OCI-M2 (cell line): Measurements from ENCODE around the gene DENND1A.
"Not testable (repeated sequence)": the region's sequence is repeated elsewhere in the genome, so short reads cannot be mapped to it uniquely, and the experiment has no call there.

Experiments
- DNase-seq: peaks from one replicate; lab custom pipeline; 2025; ENCODE audit not compliant: unreplicated experiment; lab: John Stamatoyannopoulos, UW

The DENND1A gene

GRCh38 chr9:123447934-123448646, 481.8 kb downstream of the DENND1A start:
- no peak for DNase-seq

GRCh38 chr9:123445981-123446610, 483.8 kb downstream of the DENND1A start:
- DNase-seq = no peak

GRCh38 chr9:123445116-123445515, 484.8 kb downstream of the DENND1A start:
- DNase-seq = no peak

GRCh38 chr9:123441769-123442168, 488.2 kb downstream of the DENND1A start:
- DNase-seq = no peak

DNA sequence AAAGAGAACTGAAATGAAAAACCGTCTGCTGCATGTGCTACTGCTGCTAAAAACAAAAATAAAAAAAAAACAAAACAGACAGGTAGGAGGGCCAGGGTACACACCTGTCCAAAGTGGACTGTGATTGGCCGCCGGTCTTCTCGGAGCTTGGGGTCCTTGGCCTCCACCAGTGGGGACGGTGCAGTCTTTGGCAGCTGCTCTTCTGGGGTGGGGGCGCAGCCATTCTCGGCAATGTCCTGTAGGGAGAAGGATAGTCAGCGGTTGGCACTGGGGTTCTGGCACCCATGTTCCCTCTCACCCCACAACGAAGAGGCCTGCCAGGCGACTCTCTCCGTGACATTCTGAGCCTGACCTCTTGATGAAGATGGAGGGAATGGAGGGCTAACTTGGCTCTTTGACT, 489.7 kb downstream of the DENND1A start:
- DNase-seq = no peak

- DNase-seq = no peak
Observed at GRCh38 chr9:123438821-123439220, 491.1 kb downstream of the DENND1A start.

DNA sequence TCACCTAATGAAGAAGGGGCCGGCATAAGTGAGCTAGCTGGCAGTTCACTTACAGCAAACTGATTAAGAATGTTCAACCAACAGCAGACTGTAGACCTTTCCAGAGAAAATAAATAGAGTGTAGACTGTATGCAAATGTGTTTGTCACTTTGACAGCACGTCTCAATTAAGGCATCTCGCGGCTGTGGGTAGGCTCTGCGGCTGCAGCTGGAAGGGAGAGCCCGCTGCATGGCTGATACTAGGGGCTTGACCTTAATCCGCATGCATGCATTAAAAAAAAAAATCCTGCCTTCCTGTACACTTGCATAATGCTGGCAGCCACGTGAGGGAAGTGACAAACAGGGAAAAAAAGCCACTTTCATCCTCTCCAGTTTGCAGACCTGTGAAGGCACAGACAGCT, 491.6 kb downstream of the DENND1A start:
- no peak for DNase-seq

GRCh38 chr9:123437201-123437600, 492.7 kb downstream of the DENND1A start:
- no peak for DNase-seq

DNA sequence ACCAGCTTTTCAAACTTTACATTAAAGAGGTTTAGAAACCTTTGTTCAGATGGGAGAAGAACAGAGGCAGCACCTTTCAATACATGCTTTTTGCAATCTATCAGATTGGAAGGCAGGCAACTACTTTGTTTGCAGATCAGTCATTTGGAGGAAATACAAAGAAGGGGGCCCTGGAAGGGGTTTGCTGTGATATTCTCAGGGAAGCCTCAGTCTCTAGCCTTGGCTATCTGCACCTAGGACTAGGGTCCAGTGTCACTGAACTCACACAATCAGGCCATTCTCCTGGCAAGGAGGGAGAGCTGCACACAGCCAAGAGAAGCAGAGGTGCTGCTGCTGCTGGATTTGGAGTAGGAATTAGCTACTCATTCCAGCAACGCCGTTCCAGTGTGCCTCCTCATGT, 494.5 kb downstream of the DENND1A start:
- no peak for DNase-seq

DNA sequence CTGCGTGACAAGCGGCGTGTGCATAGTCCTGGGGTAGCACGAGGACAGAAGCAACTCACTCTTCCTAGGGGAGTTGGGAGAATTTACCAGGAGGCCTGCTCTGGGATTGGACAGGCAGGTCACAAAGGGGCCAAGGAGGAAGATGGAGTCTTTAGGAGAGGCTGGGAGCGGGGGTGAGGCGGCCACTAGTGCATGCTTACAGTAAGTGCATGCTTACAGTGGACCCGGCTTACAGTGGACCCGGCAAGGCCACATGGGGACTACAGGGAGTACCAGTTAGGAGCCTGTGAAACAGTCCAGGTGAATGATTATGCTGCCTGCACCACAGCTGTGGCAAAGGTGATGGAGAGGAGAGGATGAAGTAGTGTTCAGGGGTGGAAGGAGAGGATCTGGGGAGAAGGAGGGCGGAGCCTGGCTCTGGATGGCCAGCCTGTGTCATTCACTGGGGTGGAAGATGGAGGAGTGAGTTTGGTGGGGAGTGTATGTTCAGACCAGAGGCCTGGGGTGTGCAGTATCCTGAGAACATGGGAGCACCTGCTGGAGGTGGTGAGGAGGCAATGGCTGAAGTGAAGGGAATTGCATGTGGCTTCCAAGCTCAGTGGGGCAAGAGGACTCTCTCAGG, 495.2 kb downstream of the DENND1A start:
- DNase-seq = no peak

DNA sequence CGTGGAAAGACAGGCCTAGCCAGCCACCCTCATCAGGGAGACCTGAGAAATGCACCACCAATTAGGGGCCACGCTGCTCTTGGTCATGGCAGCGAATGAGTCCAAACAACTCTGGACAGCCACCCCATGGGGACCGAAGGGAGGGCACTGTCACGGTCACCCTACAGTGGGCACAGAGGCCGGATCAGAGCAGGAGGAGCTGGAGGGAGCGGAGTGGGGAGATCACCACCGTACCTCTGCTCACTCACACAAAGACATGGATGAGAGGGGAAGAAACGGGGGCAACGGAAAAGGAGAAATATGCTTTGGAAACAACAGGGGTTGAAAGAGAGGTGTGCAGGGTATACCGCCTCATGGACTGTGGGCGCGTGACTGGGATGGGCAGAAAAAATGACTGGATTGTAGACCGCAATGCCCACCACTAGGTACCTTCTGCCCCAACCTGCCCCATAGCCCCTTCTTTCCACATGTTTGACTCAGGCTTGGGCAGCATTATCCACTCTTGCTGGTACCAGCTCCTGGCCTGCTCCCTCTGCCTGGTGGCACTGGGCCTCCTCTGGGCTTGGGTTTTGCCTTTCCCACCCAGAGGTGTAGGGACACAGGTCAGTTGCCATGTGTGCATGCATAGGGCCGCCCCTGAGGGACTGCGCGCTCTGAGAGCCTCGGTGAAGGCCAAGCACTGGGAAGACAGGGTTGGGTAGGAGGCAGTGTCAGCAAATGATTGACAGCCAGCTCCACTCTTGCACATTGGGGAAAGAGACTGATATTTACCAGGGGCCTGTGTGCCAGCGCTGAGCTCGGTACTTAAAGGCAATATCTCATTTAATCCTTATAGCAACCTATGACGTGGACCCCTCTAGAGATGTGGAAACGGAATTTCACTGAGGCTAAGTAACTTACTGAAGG, 497.3 kb downstream of the DENND1A start:
- DNase-seq = no peak

GRCh38 chr9:123431581-123431980, 498.3 kb downstream of the DENND1A start:
- no peak for DNase-seq

DNA sequence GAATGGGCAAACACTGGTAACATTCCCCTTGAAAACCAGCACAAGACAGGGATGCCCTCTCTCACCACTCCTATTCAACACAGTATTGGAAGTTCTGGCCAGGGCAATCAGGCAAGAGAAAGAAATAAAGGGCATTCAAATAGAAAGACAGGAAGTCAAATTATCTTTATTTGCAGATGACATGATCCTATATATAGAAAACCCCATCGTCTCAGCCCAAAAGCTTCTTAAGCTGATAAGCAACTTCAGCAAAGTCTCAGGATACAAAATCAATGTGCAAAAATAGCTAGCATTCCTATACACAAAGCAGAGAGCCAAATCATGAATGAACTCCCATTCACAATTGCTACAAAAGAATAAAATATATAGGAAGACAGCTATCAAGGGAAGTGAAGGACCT, 501.5 kb downstream of the DENND1A start:
- not testable (repeated sequence) for DNase-seq

DNA sequence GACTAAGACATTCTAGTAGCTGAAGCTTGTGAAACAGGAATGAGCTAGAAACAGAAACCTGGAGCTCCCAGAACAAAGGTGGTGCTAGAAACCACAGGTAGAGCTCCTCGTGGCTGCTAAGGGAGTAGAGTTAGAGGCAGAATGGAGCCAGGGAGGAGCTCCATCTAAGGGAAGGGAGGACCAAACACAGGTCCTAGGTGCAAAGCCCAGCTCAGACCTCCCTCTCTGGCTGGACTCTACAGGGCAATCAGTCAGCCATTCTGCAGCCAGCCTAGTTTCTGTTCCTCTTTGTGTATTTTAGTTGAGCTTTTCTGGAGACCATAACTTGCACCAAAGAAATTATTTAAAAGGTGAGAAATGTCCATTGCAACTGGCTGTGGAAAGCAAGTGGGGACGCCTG, 503.5 kb downstream of the DENND1A start:
- DNase-seq = no peak

GRCh38 chr9:123425836-123426365, 504.0 kb downstream of the DENND1A start:
- no peak for DNase-seq

DNA sequence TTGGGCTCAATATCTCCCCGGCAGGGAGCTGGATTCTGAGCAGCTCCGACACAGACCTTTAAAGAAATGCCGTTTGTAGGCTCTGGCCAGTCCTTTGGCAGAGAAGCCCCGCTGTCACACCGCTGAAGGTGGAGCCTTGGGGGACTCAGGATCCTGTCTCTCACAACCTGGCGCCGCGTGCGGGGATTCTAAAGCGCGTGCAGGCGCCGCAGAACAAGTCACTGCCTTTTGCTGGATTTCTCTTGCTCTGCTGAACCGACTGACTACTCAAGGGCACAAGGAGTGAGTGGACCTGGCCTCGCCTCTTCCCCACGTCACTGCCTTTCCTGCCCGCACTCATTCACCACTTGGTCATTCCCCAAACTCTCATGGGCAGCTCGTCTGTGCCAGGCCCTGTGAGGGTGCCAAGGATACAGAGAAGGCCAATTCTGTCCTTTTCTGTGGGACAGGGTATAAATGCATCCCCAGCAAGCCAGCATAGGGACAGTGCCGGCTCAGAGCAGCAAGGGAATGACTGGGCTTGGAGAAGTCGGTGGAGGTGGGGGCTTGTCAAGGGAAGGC, 504.6 kb downstream of the DENND1A start:
- DNase-seq = no peak

- DNase-seq = no peak
Observed at GRCh38 chr9:123424552-123425225, 505.2 kb downstream of the DENND1A start.

GRCh38 chr9:123424131-123424530, 505.8 kb downstream of the DENND1A start:
- DNase-seq = no peak

DNA sequence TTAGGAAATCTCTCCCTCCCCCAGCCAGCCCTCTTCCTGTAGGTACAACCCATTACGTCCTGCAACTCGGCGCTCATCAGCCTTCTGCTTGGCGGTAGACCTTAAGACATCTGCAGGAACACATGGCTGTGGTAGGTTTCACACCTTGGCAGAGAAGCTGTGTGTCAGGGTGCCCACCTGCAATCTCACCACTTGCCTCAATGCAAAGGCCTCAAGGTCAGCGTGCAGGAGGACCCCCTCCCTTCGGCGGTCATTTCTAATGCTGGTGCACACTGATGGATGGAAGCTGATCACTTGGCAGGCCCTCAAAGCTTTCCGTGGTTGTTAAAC, 506.6 kb downstream of the DENND1A start:
- no peak for DNase-seq

- no peak for DNase-seq
Observed at GRCh38 chr9:123422635-123423310, 507.2 kb downstream of the DENND1A start.
